Stomach (tissue), 9 donors: Measurements from ENCODE around the gene PDAP1. TPM values are rescaled to one million over a fixed set of nuclear protein-coding genes. Genes with fewer than 3 reads are reported as not detected.

Source experiments
- DNase-seq, 2 donors: peaks; one replicate each; pipeline versions ENCODE4 v3.0.0 to v3.0.0-alpha.2; 2013 to 2019
- H3K27ac ChIP-seq, 5 donors: fragments of 200-600 bp in 4 of 5; sonication (generic) in 4 of 5; one replicate each; pipeline ENCODE4 v1.5.1; 2013 to 2019; ENCODE audit warnings: mild to moderate bottlenecking in 1 of 5, moderate library complexity in 1 of 5
- H3K27me3 ChIP-seq, 3 donors: fragments of 200-600 bp; sonication (generic); one replicate each; pipeline ENCODE4 v1.5.1; 2017 to 2019; ENCODE audit warnings: mixed run types in 1 of 3
- H3K36me3 ChIP-seq, 4 donors: fragments of 200-600 bp; sonication (generic); 1 replicate in 3 of 4; 2 replicates in 1 of 4; pipeline ENCODE4 v1.5.1; 2016 to 2019
- H3K4me1 ChIP-seq, 4 donors: fragments of 200-600 bp; sonication (generic); one replicate each; pipeline ENCODE4 v1.5.1; 2016 to 2019
- H3K4me3 ChIP-seq, 4 donors: fragments of 200-600 bp; sonication (generic) in 3 of 4; one replicate each; pipeline ENCODE4 v1.5.1; 2016 to 2019; ENCODE audit warnings: mild to moderate bottlenecking in 1 of 4
- H3K9me3 ChIP-seq, 4 donors: fragments of 200-600 bp; sonication (generic); one replicate each; pipeline ENCODE4 v1.5.1; 2016 to 2019
- CTCF ChIP-seq, 7 experiments: fragments of 450-650 bp in 4 of 7; fragments of 200-600 bp in 3 of 7; sonication (generic) in 3 of 7; IDR thresholded peaks; one replicate each; pipeline ENCODE4 v1.5.1; 2016 to 2019; ENCODE audit warnings: antibody characterized with exemption in 7 of 7, control low read depth in 2 of 7, mild to moderate bottlenecking in 1 of 7
- EP300 ChIP-seq: sonication (generic); formaldehyde crosslinking; IDR thresholded peaks from one replicate; pipeline ENCODE4 v1.6.1; 2017; ENCODE audit warnings: antibody characterized with exemption
- POLR2A ChIP-seq, 4 donors: fragments of 450-650 bp; IDR thresholded peaks; one replicate each; pipeline ENCODE4 v1.6.1; 2016; ENCODE audit warnings: antibody characterized with exemption in 4 of 4, control low read depth in 2 of 4, mild to moderate bottlenecking in 1 of 4, moderate library complexity in 1 of 4
- POLR2AphosphoS5 ChIP-seq, 3 donors: sonication (generic); formaldehyde crosslinking; IDR thresholded peaks; one replicate each; pipeline ENCODE4 v1.6.1; 2016; ENCODE audit warnings: antibody characterized with exemption in 3 of 3
- WGBS, 5 donors: extraction: QIAGEN DNeasy Blood & Tissue Kit in 3 of 5; methylation state at CpG; one replicate each; pipeline versions ENCODE4 v1.1.5 to v1.1.7; 2013 to 2018; 5-methylcytosine and 5-hydroxymethylcytosine counted together
- intact Hi-C: fragments of 100-400 bp; cut with DNase I; formaldehyde crosslinking; loops from one replicate; pipeline ENCODE4 v1.15.1; 2023; ENCODE audit warnings: low total_unique reads
- polyA plus RNA-seq, 3 donors: library from polyadenylated mRNA; stranded (reverse); fragments of 200-250 nt; gene quantifications; one replicate each; pipeline ENCODE4 v1.2.3, GENCODE V29; 2013
- total RNA-seq, 5 donors: library from RNA; depleted of rRNA; stranded (reverse); fragments of >200 nt; gene quantifications; one replicate each; pipeline versions ENCODE4 v1.1.0 to v1.2.3, GENCODE V29; 2014 to 2016
- donor health status: healthy with polysubstance abuse.
- donor health status: Bipolar disorder and iron deficiency.
- donor health status: healthy.

The PDAP1 gene
- total and polyA plus RNA-seq, 8 donors, result 22.8 to 153 (median 79.7) TPM

- H3K36me3 ChIP-seq, result peaks cover 42 to 93% (median 86%) of the 10 kb centered on the region in 4 donors
- intact Hi-C loops, result no loop called here
- H3K4me3 ChIP-seq, result no peak overlapping the region
- 89 to 99% (median 95%) methylated on average over 8 of the region's 8 CpGs for WGBS, 5 donors
- TF ChIP-seq CTCF (IDR thresholded peaks at IDR 0.05) (no peak), POLR2A (IDR thresholded peaks at IDR 0.05) (no peak), POLR2AphosphoS5 (IDR thresholded peaks at IDR 0.05) (no peak)
- no peaks in the 10 kb centered on the region for H3K9me3 ChIP-seq
- H3K4me1 ChIP-seq, result no peaks in the 10 kb centered on the region
- no peaks in the 10 kb centered on the region for H3K27me3 ChIP-seq
- no peak for DNase-seq
- H3K27ac ChIP-seq, result no peak overlapping the region
Observed at GRCh38 chr7:99429756-99430155, 21.4 kb upstream of the PDAP1 start.

- peaks cover 47 to 93% (median 86%) of the 10 kb centered on the region in 4 donors for H3K36me3 ChIP-seq
- no peaks in the 10 kb centered on the region for H3K4me1 ChIP-seq
- WGBS, 5 donors, result 86 to 95% (median 87%) methylated on average over 9 to 10 of the region's 10 CpGs
- H3K27ac ChIP-seq, result no peak overlapping the region
- H3K9me3 ChIP-seq, result no peaks in the 10 kb centered on the region
- DNase-seq, result no peak
- H3K4me3 ChIP-seq, result no peak overlapping the region
- intact Hi-C loops, result no loop called here
- H3K27me3 ChIP-seq, result no peaks in the 10 kb centered on the region
- TF ChIP-seq POLR2AphosphoS5 (IDR thresholded peaks at IDR 0.05) (no peak), CTCF (IDR thresholded peaks at IDR 0.05) (no peak), EP300 (no peak), POLR2A (IDR thresholded peaks at IDR 0.05) (no peak)
Observed at GRCh38 chr7:99428972-99429566, 20.7 kb upstream of the PDAP1 start.

- WGBS, 5 donors, result 92 to 96% (median 94%) methylated on average over 14 to 24 of the region's 24 CpGs
- Histone ChIP-seq H3K4me3 (no peak overlapping the region), H3K9me3 (no peaks in the 10 kb centered on the region), H3K27me3 (no peaks in the 10 kb centered on the region), H3K36me3 (peaks cover 50 to 87% (median 84%) of the 10 kb centered on the region in 4 donors), H3K4me1 (no peaks in the 10 kb centered on the region), H3K27ac (no peak overlapping the region)
- intact Hi-C loops, result no loop called here
- TF ChIP-seq POLR2A (IDR thresholded peaks at IDR 0.05), result no peak
- no peak for TF ChIP-seq POLR2AphosphoS5 (IDR thresholded peaks at IDR 0.05)
- no peak for TF ChIP-seq CTCF (IDR thresholded peaks at IDR 0.05)
- TF ChIP-seq EP300, result no peak
- DNase-seq, result no peak
Observed at GRCh38 chr7:99424932-99425730, 16.7 kb upstream of the PDAP1 start.

- no peak for DNase-seq
- TF ChIP-seq EP300, result no peak
- no peak for TF ChIP-seq POLR2AphosphoS5 (IDR thresholded peaks at IDR 0.05)
- no peak for TF ChIP-seq CTCF (IDR thresholded peaks at IDR 0.05)
- no peak for TF ChIP-seq POLR2A (IDR thresholded peaks at IDR 0.05)
- Histone ChIP-seq H3K4me3 (no peak overlapping the region), H3K9me3 (no peaks in the 10 kb centered on the region), H3K36me3 (peaks cover 56 to 88% (median 86%) of the 10 kb centered on the region in 4 donors), H3K4me1 (no peaks in the 10 kb centered on the region), H3K27ac (no peak overlapping the region), H3K27me3 (no peaks in the 10 kb centered on the region)
- WGBS, 5 donors, result 51 to 75% (median 56%) methylated on average over 5 of the region's 5 CpGs
- intact Hi-C loops, result no loop called here
Observed at GRCh38 chr7:99422625-99423024, 14.2 kb upstream of the PDAP1 start.
